Dendritic cell treated with granulocyte-macrophage colony-stimulating factor and Interleukin-4, amounts not matched to agents 40 ng/mL and 50 ng/mL, for 4 days (primary cell): ENCODE measurements around the gene PSMC3.
A peak's percentile ranks its signal among the peaks of the same experiment; 100 is the strongest.

Experiments
- H3K27ac Mint-ChIP-seq: one replicate; pipeline ENCODE4 v1.8.0; 2022; ENCODE audit warnings: mild to moderate bottlenecking, mixed read lengths
- H3K27me3 Mint-ChIP-seq: one replicate; pipeline ENCODE4 v1.8.0; 2022; ENCODE audit warnings: mild to moderate bottlenecking, mixed read lengths
- H3K36me3 Mint-ChIP-seq: one replicate; pipeline ENCODE4 v1.8.0; 2022; ENCODE audit warnings: low read depth, mixed read lengths
- H3K4me1 Mint-ChIP-seq: one replicate; pipeline ENCODE4 v1.8.0; 2022; ENCODE audit warnings: low read depth, mixed read lengths
- H3K4me3 Mint-ChIP-seq: one replicate; pipeline ENCODE4 v1.8.0; 2022; ENCODE audit warnings: mild to moderate bottlenecking, moderate library complexity, mixed read lengths
- H3K9me3 Mint-ChIP-seq: one replicate; pipeline ENCODE4 v1.8.0; 2022; ENCODE audit warnings: mixed read lengths
- intact Hi-C: fragments of 100-400 bp; cut with micrococcal nuclease; formaldehyde crosslinking; loops from one replicate; pipeline ENCODE4 v1.15.0; 2022

PSMC3 gene

GRCh38 chr11:47436726-47437125, 10.5 kb upstream of the PSMC3 start:
- intact Hi-C loops = no loop called here
- Mint-ChIP-seq H3K4me1 (no peaks in the 10 kb centered on the region), H3K27me3 (no peaks in the 10 kb centered on the region), H3K9me3 (no peaks in the 10 kb centered on the region), H3K27ac (no peak overlapping the region), H3K4me3 (no peak overlapping the region), H3K36me3 (peaks cover 6% of the 10 kb centered on the region)

DNA sequence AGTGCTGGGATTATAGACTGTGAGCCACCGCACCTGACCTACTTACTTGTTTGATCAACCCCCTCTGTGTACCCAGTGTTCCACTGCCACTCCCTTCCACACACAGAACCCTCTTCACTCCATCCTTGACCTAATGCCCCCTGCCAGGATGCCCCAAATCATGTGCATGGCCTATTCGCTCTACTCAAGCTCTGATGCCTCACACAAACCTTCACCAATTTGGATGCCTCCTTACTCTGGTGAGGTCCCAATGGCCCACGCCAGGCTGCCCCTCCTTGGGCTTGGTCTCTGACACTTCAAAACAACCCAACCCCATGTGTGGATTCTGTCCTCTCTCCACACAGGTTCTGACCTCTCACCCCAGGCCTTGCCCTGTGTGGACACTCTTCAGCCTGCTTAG, 9.4 kb upstream of the PSMC3 start:
- H3K27me3 Mint-ChIP-seq = no peaks in the 10 kb centered on the region

GRCh38 chr11:47434011-47434786, 8.0 kb upstream of the PSMC3 start:
- H3K27me3 Mint-ChIP-seq = no peaks in the 10 kb centered on the region
- no peak overlapping the region for H3K27ac Mint-ChIP-seq
- no peaks in the 10 kb centered on the region for H3K4me1 Mint-ChIP-seq
- H3K36me3 Mint-ChIP-seq = no peaks in the 10 kb centered on the region
- no peak overlapping the region for H3K4me3 Mint-ChIP-seq
- intact Hi-C loops = no loop called here
- no peaks in the 10 kb centered on the region for H3K9me3 Mint-ChIP-seq

More for the DNA sequence above, 9.4 kb upstream of the PSMC3 start:
- Mint-ChIP-seq H3K4me3 (no peak overlapping the region), H3K9me3 (no peaks in the 10 kb centered on the region), H3K27ac (no peak overlapping the region), H3K36me3 (no peaks in the 10 kb centered on the region), H3K4me1 (no peaks in the 10 kb centered on the region)
- intact Hi-C loops = no loop called here

GRCh38 chr11:47433157-47433556, 6.9 kb upstream of the PSMC3 start:
- Mint-ChIP-seq H3K27ac (no peak overlapping the region), H3K27me3 (no peaks in the 10 kb centered on the region)
- intact Hi-C loops = no loop called here

DNA sequence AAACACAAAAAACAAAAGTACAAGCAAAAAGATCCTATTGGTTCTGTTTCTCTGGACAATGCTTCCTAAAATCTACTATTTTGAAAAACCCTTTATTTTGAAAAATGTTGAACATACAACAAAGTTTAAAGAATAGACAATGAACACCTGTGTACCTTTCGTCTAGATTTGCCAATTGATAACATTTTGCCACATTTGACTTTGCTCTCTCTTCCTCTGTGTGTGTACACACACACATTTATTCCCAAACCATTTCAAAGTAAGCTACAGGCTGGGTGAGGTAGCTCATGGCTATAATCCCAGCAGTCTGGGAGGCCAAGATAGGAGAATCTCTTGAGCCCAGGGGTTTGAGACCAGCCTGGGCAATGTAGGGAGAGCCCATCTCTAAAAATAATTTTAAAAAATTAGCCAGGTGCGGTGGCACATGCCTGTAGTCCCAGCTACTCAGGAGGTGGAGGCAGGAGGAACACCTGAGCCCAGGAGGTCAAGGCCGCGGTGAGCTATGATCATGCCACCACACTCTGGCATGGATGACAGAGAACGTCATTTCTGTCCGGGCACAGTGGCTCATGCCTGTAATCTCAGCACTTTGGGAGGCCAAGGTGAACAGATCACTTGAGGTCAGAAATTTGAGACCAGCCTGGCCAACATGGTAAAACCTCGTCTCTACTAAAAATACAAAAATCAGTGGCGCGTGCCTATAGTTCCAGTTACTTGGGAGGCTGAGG, 5.3 kb upstream of the PSMC3 start:
- H3K27me3 Mint-ChIP-seq = no peaks in the 10 kb centered on the region
- intact Hi-C loops = no loop called here
- H3K27ac Mint-ChIP-seq = no peak overlapping the region
- H3K9me3 Mint-ChIP-seq = no peaks in the 10 kb centered on the region
- H3K36me3 Mint-ChIP-seq = peaks cover under 1% of the 10 kb centered on the region
- no peak overlapping the region for H3K4me3 Mint-ChIP-seq
- H3K4me1 Mint-ChIP-seq = no peaks in the 10 kb centered on the region

More at GRCh38 chr11:47433157-47433556, 6.9 kb upstream of the PSMC3 start:
- Mint-ChIP-seq H3K36me3 (no peaks in the 10 kb centered on the region), H3K9me3 (no peaks in the 10 kb centered on the region), H3K4me1 (no peaks in the 10 kb centered on the region), H3K4me3 (no peak overlapping the region)

DNA sequence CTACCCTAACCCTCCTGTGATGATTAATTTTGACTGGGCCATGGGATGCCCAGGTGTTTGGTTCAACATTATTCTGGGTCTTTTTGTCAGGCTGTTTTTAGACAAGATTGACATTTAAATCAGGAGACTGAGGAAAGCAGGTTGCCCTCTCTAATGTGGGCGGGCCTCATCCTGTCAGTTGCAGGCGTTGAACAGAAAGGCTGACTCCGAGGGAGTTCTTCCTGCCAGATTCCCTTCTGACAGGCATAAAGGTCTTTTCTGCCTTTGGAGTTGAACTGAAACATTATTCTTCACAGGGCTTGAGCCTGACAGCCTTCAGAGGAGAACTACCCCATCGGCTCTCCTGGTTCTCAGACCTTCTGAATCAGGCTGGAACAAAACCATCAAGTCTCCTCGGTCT, 4.3 kb upstream of the PSMC3 start:
- H3K4me3 Mint-ChIP-seq = no peak overlapping the region
- H3K27ac Mint-ChIP-seq = no peak overlapping the region
- H3K27me3 Mint-ChIP-seq = no peaks in the 10 kb centered on the region
- H3K9me3 Mint-ChIP-seq = no peaks in the 10 kb centered on the region
- H3K4me1 Mint-ChIP-seq = peaks cover 7% of the 10 kb centered on the region
- H3K36me3 Mint-ChIP-seq = peaks cover 10% of the 10 kb centered on the region
- intact Hi-C loops = no loop called here

DNA sequence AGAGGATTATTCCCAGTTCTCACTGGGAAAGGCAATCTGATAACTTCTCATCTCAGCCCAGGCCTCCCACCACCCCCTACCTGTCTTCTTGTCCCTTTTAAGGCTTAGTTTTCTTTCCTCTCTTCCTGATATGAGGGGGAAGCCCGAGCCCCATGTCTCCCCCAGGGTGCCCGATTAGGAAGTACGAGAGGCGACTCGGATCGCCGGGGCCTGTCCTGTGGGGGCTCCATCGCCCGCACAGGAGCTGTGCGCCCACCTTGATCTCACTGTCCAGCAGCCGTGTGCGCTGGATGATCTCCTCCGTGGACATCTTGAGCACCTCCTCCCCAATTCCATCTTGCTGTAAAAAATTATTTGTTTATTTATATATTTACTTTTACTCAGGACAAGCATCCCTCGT, 628 bp downstream of the PSMC3 start:
- intact Hi-C loops = no loop called here
- peaks cover 58% of the 10 kb centered on the region for H3K36me3 Mint-ChIP-seq
- H3K4me1 Mint-ChIP-seq = peaks cover 24% of the 10 kb centered on the region
- no peaks in the 10 kb centered on the region for H3K9me3 Mint-ChIP-seq
- H3K4me3 Mint-ChIP-seq = peak overlapping the region; percentile 99
- H3K27me3 Mint-ChIP-seq = no peaks in the 10 kb centered on the region
- H3K27ac Mint-ChIP-seq = peak overlapping the region; percentile 98

DNA sequence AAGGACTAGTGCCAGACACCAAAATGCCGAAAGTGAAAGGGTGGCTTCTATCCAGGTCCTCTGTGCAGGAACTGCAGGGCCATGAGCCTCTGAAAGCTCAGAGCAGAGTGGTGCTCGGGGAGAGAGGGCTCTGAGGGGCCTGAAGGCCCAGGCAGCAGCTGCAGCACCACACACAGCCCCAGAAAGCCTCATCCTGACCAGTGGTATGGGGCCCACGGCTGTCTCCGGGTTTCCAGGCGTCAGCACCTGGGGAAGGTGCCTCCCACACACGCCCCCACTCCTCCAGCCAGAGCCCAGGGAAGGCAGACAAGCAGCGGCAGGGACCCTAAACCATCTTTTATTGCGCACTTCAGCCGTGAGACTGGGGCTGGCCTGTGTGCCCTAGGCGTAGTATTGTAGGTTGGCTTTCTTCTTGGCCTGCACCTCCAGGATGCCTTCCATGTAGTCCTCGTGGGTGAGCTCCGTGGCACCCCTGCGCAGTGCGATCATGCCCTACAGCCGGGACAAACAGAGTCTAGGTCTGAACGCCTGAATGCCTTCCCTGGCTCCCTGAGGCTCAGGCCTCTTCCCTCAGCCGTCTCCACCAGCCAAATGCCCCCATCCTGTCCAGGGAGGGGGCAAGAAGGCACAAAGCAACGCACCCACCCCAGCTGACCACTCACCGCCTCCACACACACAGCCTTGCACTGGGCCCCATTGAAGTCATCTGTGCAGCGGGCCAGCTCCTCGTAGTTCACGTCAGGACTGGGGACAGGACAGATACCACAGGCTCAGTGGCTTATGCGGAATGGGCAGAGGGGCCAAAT, 7.6 kb downstream of the PSMC3 start:
- Mint-ChIP-seq H3K27me3 (no peaks in the 10 kb centered on the region), H3K4me3 (no peak overlapping the region), H3K36me3 (peaks cover 100% of the 10 kb centered on the region), H3K9me3 (no peaks in the 10 kb centered on the region), H3K27ac (no peak overlapping the region), H3K4me1 (peaks cover 17% of the 10 kb centered on the region)
- intact Hi-C loops = loop anchor here (10.0 kb wide), 1 partner anchor 104 kb away; no protein-coding TSS in a partner anchor

DNA sequence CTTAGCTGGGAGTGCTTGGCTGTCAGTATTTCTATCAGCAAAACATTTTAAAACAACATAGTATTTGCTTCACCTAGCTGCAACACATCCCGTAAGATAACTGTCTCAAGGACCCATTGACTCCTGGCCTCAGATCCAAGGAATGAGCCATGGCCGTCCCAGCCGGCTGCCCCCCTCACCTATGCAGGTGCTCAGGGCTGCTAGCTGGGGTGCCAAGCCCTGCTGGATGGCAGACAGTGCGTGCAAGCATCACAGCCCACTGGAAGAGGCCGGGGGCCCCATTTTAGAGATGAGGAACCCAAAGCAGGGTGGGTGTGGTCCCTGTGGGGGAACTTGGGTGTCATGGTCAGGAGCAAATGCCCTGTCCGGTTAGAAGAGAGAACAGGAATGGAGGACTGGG, 8.5 kb downstream of the PSMC3 start:
- peaks cover 99% of the 10 kb centered on the region for H3K36me3 Mint-ChIP-seq
- intact Hi-C loops = loop anchor here (10.0 kb wide), 1 partner anchor 103 kb away; no protein-coding TSS in a partner anchor
- no peaks in the 10 kb centered on the region for H3K27me3 Mint-ChIP-seq
- peak overlapping the region; percentile 11 for H3K27ac Mint-ChIP-seq
- H3K4me1 Mint-ChIP-seq = peaks cover 24% of the 10 kb centered on the region
- no peaks in the 10 kb centered on the region for H3K9me3 Mint-ChIP-seq
- H3K4me3 Mint-ChIP-seq = no peak overlapping the region

DNA sequence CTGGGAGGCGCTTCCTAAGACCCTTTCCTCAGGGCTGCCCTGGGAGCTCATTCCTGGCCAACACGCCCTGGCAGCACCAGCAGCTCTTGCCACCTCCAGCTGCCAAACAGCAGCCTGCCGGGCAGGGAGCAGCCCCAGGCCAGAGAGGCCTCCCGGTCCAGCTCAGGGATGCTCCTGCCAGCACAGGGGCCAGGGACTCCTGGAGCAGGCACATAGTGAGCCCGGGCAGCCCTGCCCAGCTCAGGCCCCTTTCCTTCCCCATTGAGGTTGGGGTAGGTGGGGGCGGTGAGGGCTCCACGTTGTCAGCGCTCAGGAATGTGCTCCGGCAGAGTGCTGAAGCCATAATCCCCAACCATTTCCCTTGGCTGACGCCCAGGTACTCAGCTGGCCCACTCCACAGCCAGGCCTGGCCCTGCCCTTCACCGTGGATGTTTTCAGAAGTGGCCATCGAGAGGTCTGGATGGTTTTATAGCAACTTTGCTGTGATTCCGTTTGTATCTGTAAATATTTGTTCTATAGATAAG, 10.2 kb downstream of the PSMC3 start:
- Mint-ChIP-seq H3K36me3 (peaks cover 97% of the 10 kb centered on the region), H3K4me3 (no peak overlapping the region), H3K9me3 (no peaks in the 10 kb centered on the region), H3K4me1 (peaks cover 32% of the 10 kb centered on the region), H3K27me3 (no peaks in the 10 kb centered on the region), H3K27ac (no peak overlapping the region)
- intact Hi-C loops = loop anchor here (10.0 kb wide), 1 partner anchor 101 kb away; no protein-coding TSS in a partner anchor

GRCh38 chr11:47415091-47415854, 11.0 kb downstream of the PSMC3 start:
- intact Hi-C loops = loop anchor here (10.0 kb wide), 1 partner anchor 100 kb away; no protein-coding TSS in a partner anchor
- Mint-ChIP-seq H3K4me3 (no peak overlapping the region), H3K27me3 (no peaks in the 10 kb centered on the region), H3K4me1 (peaks cover 37% of the 10 kb centered on the region), H3K9me3 (no peaks in the 10 kb centered on the region), H3K27ac (no peak overlapping the region), H3K36me3 (peaks cover 92% of the 10 kb centered on the region)

- Mint-ChIP-seq H3K27me3 (no peaks in the 10 kb centered on the region), H3K9me3 (no peaks in the 10 kb centered on the region), H3K4me1 (peaks cover 42% of the 10 kb centered on the region), H3K36me3 (peaks cover 86% of the 10 kb centered on the region), H3K27ac (no peak overlapping the region), H3K4me3 (no peak overlapping the region)
- intact Hi-C loops = loop anchor here (10.0 kb wide), 1 partner anchor 100 kb away; no protein-coding TSS in a partner anchor
These were observed 11.6 kb downstream of the PSMC3 start for GRCh38 chr11:47414685-47415070.
